ENCODE data around the gene ZGPAT.

ZGPAT gene

GRCh38 chr20:63741676-63742380 lies 34.0 kb downstream of the ZGPAT start:
- H3K36me3 ChIP-seq, result peaks cover 24% of the 10 kb centered on the region
- H3K9ac ChIP-seq, result peak overlapping the region; percentile 80
- no peak overlapping the region for H3K4me3 ChIP-seq
- H3K27me3 ChIP-seq, result no peaks in the 10 kb centered on the region
- TF ChIP-seq Cebpa-rat (IDR thresholded peaks at IDR 0.05), result no peak
- peaks cover 54% of the 10 kb centered on the region for H3K4me1 ChIP-seq
- no peaks in the 10 kb centered on the region for H3K9me3 ChIP-seq
- peak overlapping the region; percentile 91 for H3K4me2 ChIP-seq
- H3K27ac ChIP-seq, result peak overlapping the region; percentile 81; the same call in 1 of the 2 replicates
- peaks cover 24% of the 10 kb centered on the region for H4K20me1 ChIP-seq

GRCh38 chr20:63742381-63743024 lies 34.7 kb downstream of the ZGPAT start:
- peaks cover 24% of the 10 kb centered on the region for H4K20me1 ChIP-seq
- H3K9ac ChIP-seq, result no peak overlapping the region
- no peak overlapping the region for H3K27ac ChIP-seq
- no peak for TF ChIP-seq Cebpa-rat (IDR thresholded peaks at IDR 0.05)
- H3K36me3 ChIP-seq, result peaks cover 24% of the 10 kb centered on the region
- H3K4me3 ChIP-seq, result no peak overlapping the region
- no peaks in the 10 kb centered on the region for H3K9me3 ChIP-seq
- no peaks in the 10 kb centered on the region for H3K27me3 ChIP-seq
- H3K4me2 ChIP-seq, result no peak overlapping the region
- H3K4me1 ChIP-seq, result peaks cover 51% of the 10 kb centered on the region

GRCh38 chr20:63743210-63743970 lies 35.6 kb downstream of the ZGPAT start:
- Histone ChIP-seq H4K20me1 (peaks cover 20% of the 10 kb centered on the region), H3K36me3 (peaks cover 24% of the 10 kb centered on the region), H3K27ac (no peak overlapping the region), H3K4me1 (peaks cover 55% of the 10 kb centered on the region), H3K9ac (no peak overlapping the region), H3K9me3 (no peaks in the 10 kb centered on the region), H3K27me3 (no peaks in the 10 kb centered on the region), H3K4me2 (no peak overlapping the region), H3K4me3 (no peak overlapping the region)
- no peak for TF ChIP-seq Cebpa-rat (IDR thresholded peaks at IDR 0.05)

- Histone ChIP-seq H3K4me2 (no peak overlapping the region), H3K4me3 (no peak overlapping the region), H4K20me1 (peaks cover 12% of the 10 kb centered on the region), H3K36me3 (peaks cover 24% of the 10 kb centered on the region), H3K9ac (no peak overlapping the region), H3K27me3 (no peaks in the 10 kb centered on the region), H3K27ac (no peak overlapping the region), H3K4me1 (peaks cover 55% of the 10 kb centered on the region), H3K9me3 (no peaks in the 10 kb centered on the region)
- no peak for TF ChIP-seq Cebpa-rat (IDR thresholded peaks at IDR 0.05)
Observed at GRCh38 chr20:63744158-63744557, 36.3 kb downstream of the ZGPAT start.

- no peak for TF ChIP-seq Cebpa-rat (IDR thresholded peaks at IDR 0.05)
- Histone ChIP-seq H3K4me3 (no peak overlapping the region), H3K27me3 (no peaks in the 10 kb centered on the region), H3K9me3 (no peaks in the 10 kb centered on the region), H3K27ac (no peak overlapping the region), H3K4me2 (no peak overlapping the region), H3K4me1 (peaks cover 60% of the 10 kb centered on the region), H4K20me1 (0 out of 2 replicates have a peak, but pooled peaks cover 11% of the 10 kb centered on the region), H3K9ac (0 out of 2 replicates have a peak overlapping the region, but pooled peaks have one; percentile 8), H3K36me3 (peaks cover 24% of the 10 kb centered on the region)
Observed at GRCh38 chr20:63744574-63745423, 37.0 kb downstream of the ZGPAT start.

GRCh38 chr20:63745424-63745805 lies 37.6 kb downstream of the ZGPAT start:
- TF ChIP-seq Cebpa-rat (IDR thresholded peaks at IDR 0.05), result no peak
- Histone ChIP-seq H3K4me3 (no peak overlapping the region), H3K4me2 (no peak overlapping the region), H4K20me1 (0 out of 2 replicates have a peak, but pooled peaks cover 10% of the 10 kb centered on the region), H3K27me3 (no peaks in the 10 kb centered on the region), H3K9me3 (no peaks in the 10 kb centered on the region), H3K36me3 (peaks cover 24% of the 10 kb centered on the region), H3K4me1 (peaks cover 64% of the 10 kb centered on the region), H3K27ac (no peak overlapping the region), H3K9ac (no peak overlapping the region)

- Histone ChIP-seq H3K4me3 (no peak overlapping the region), H3K9me3 (no peaks in the 10 kb centered on the region), H4K20me1 (0 out of 2 replicates have a peak, but pooled peaks cover 2% of the 10 kb centered on the region), H3K4me1 (peaks cover 64% of the 10 kb centered on the region), H3K27ac (0 out of 2 replicates have a peak overlapping the region, but pooled peaks have one; percentile 35), H3K4me2 (peak overlapping the region; percentile 69), H3K27me3 (no peaks in the 10 kb centered on the region), H3K9ac (0 out of 2 replicates have a peak overlapping the region, but pooled peaks have one; percentile 15), H3K36me3 (peaks cover 24% of the 10 kb centered on the region)
- TF ChIP-seq Cebpa-rat (IDR thresholded peaks at IDR 0.05), result no peak
Observed at GRCh38 chr20:63745961-63746731, 38.3 kb downstream of the ZGPAT start.

GRCh38 chr20:63746751-63747315 lies 39.0 kb downstream of the ZGPAT start:
- 0 out of 2 replicates have a peak overlapping the region, but pooled peaks have one; percentile 15 for H3K9ac ChIP-seq
- H3K27ac ChIP-seq, result 0 out of 2 replicates have a peak overlapping the region, but pooled peaks have one; percentile 35
- H3K4me1 ChIP-seq, result peaks cover 60% of the 10 kb centered on the region
- H3K4me3 ChIP-seq, result no peak overlapping the region
- no peak for TF ChIP-seq Cebpa-rat (IDR thresholded peaks at IDR 0.05)
- H3K9me3 ChIP-seq, result no peaks in the 10 kb centered on the region
- H3K27me3 ChIP-seq, result no peaks in the 10 kb centered on the region
- no peaks in the 10 kb centered on the region for H4K20me1 ChIP-seq
- peak overlapping the region; percentile 69 for H3K4me2 ChIP-seq
- H3K36me3 ChIP-seq, result peaks cover 17% of the 10 kb centered on the region
